HEK293 (cell line): Measurements from ENCODE around the gene KRTAP10-10.

Experiments used
- CTCF ChIA-PET: fragments of 350-600 bp; formaldehyde crosslinking; extraction: SDS; loops from one replicate; lab custom pipeline; 2021; ENCODE audit warnings: antibody characterized with exemption; lab: Yijun Ruan, JAX
- POLR2A ChIA-PET: fragments of 300-600 bp; formaldehyde crosslinking; extraction: SDS; loops from one replicate; lab custom pipeline; 2020; ENCODE audit warnings: antibody characterized with exemption, inconsistent platforms; lab: Yijun Ruan, JAX
- H3K27ac ChIP-seq: fragments of 200-500 bp; sonication (Bioruptor generic); 2 replicates; pipeline ENCODE4 v1.5.1; 2014; ENCODE audit warnings: low read depth, low read length, control low read depth, inconsistent platforms; ENCODE audit errors: extremely low read depth
- H3K36me3 ChIP-seq, 2 experiments: fragments of 200-500 bp in 1 of 2; sonication (Bioruptor generic) in 1 of 2; 1 replicate in 1 of 2; 2 replicates in 1 of 2; pipeline ENCODE4 v1.5.1; 2014 to 2017; ENCODE audit warnings: inconsistent platforms in 2 of 2, low read length in 2 of 2; ENCODE audit not compliant: control insufficient read depth in 2 of 2, insufficient read depth in 1 of 2
- H3K4me1 ChIP-seq: fragments of 200-500 bp; sonication (Bioruptor generic); 2 replicates; pipeline ENCODE4 v1.5.1; 2014; ENCODE audit warnings: mild to moderate bottlenecking, low read length, inconsistent platforms; ENCODE audit not compliant: control insufficient read depth, insufficient read depth
- H3K4me3 ChIP-seq: 2 replicates; pipeline ENCODE4 v1.5.1; 2011; ENCODE audit warnings: low read depth, mild to moderate bottlenecking, control low read depth, low read length, moderate library complexity
- H3K9me3 ChIP-seq: fragments of 200-500 bp; sonication (Bioruptor generic); 2 replicates; pipeline ENCODE4 v1.5.1; 2014; ENCODE audit warnings: low read depth, low read length, inconsistent platforms; ENCODE audit not compliant: control insufficient read depth, insufficient read depth
- FEZF1 ChIP-seq: fragments of 450-650 bp; formaldehyde crosslinking; IDR thresholded peaks from 2 replicates; pipeline ENCODE4 v1.5.1; 2016; ENCODE audit warnings: missing biosample characterization, missing genetic modification characterization
- GLI4 ChIP-seq: fragments of 450-650 bp; formaldehyde crosslinking; IDR thresholded peaks from 2 replicates; pipeline ENCODE4 v1.5.1; 2016; ENCODE audit warnings: missing biosample characterization, missing genetic modification characterization
- KLF10 ChIP-seq: fragments of 450-650 bp; IDR thresholded peaks from 2 replicates; pipeline ENCODE4 v1.5.1; 2018; ENCODE audit warnings: missing biosample characterization, mild to moderate bottlenecking, missing genetic modification characterization
- KLF8 ChIP-seq: fragments of 450-650 bp; formaldehyde crosslinking; IDR thresholded peaks from 2 replicates; pipeline ENCODE4 v1.5.1; 2016; ENCODE audit warnings: missing biosample characterization, missing genetic modification characterization
- OSR2 ChIP-seq: fragments of 450-650 bp; formaldehyde crosslinking; IDR thresholded peaks from 2 replicates; pipeline ENCODE4 v1.5.1; 2016; ENCODE audit warnings: missing biosample characterization, missing genetic modification characterization
- SETDB1 ChIP-seq: IDR thresholded peaks from one replicate; pipeline ENCODE4 v1.6.1; 2017; ENCODE audit warnings: mild to moderate bottlenecking, low read length, moderate library complexity, mixed read lengths; ENCODE audit not compliant: insufficient read length
- TRIM28 ChIP-seq: IDR thresholded peaks from 2 replicates; pipeline ENCODE4 v1.6.1; 2011; ENCODE audit warnings: low read length, control low read depth, borderline replicate concordance
- ZBTB8A ChIP-seq: fragments of 450-650 bp; formaldehyde crosslinking; IDR thresholded peaks from 2 replicates; pipeline ENCODE4 v1.5.1; 2016; ENCODE audit warnings: missing biosample characterization, missing genetic modification characterization
- ZFHX2 ChIP-seq: fragments of 450-650 bp; formaldehyde crosslinking; conservative IDR thresholded peaks from 2 replicates; pipeline ENCODE4 v1.5.1; 2016; ENCODE audit warnings: missing biosample characterization, missing genetic modification characterization
- ZNF140 ChIP-seq: fragments of 450-650 bp; formaldehyde crosslinking; IDR thresholded peaks from 2 replicates; pipeline ENCODE4 v1.5.1; 2016; ENCODE audit warnings: missing biosample characterization, missing genetic modification characterization
- ZNF157 ChIP-seq: fragments of 450-650 bp; formaldehyde crosslinking; IDR thresholded peaks from 2 replicates; pipeline ENCODE4 v1.5.1; 2016; ENCODE audit warnings: missing biosample characterization, missing genetic modification characterization
- ZNF19 ChIP-seq: fragments of 450-650 bp; formaldehyde crosslinking; IDR thresholded peaks from 2 replicates; pipeline ENCODE4; 2016; ENCODE audit warnings: missing biosample characterization, missing genetic modification characterization, low read depth
- ZNF202 ChIP-seq: fragments of 450-650 bp; formaldehyde crosslinking; IDR thresholded peaks from 2 replicates; pipeline ENCODE4 v1.5.1; 2016; ENCODE audit warnings: missing biosample characterization, missing genetic modification characterization, borderline replicate concordance
- ZNF214 ChIP-seq: fragments of 450-650 bp; formaldehyde crosslinking; IDR thresholded peaks from 2 replicates; pipeline ENCODE4 v1.5.1; 2017; ENCODE audit warnings: missing biosample characterization, mild to moderate bottlenecking, missing genetic modification characterization, borderline replicate concordance
- ZNF239 ChIP-seq: fragments of 450-650 bp; formaldehyde crosslinking; IDR thresholded peaks from 2 replicates; pipeline ENCODE4 v1.5.1; 2016; ENCODE audit warnings: missing biosample characterization, missing genetic modification characterization
- ZNF248 ChIP-seq: fragments of 450-650 bp; formaldehyde crosslinking; IDR thresholded peaks from 2 replicates; pipeline ENCODE4 v1.5.1; 2017; ENCODE audit warnings: missing biosample characterization, missing genetic modification characterization
- ZNF664 ChIP-seq: fragments of 450-650 bp; formaldehyde crosslinking; IDR thresholded peaks from 2 replicates; pipeline ENCODE4 v1.5.1; 2016; ENCODE audit warnings: missing biosample characterization, missing genetic modification characterization
- ZSCAN30 ChIP-seq: fragments of 450-650 bp; IDR thresholded peaks from 2 replicates; pipeline ENCODE4 v1.5.1; 2018; ENCODE audit warnings: missing biosample characterization, mild to moderate bottlenecking, missing genetic modification characterization, moderate library complexity
- TF ChIP-seq, protein P1 (sequence below): fragments of 450-650 bp; formaldehyde crosslinking; IDR thresholded peaks from 2 replicates; pipeline ENCODE4 v1.5.1; 2017; ENCODE audit warnings: missing biosample characterization, missing genetic modification characterization
- TF ChIP-seq, protein P2 (sequence below): fragments of 450-650 bp; formaldehyde crosslinking; IDR thresholded peaks from 2 replicates; pipeline ENCODE4 v1.5.1; 2016; ENCODE audit warnings: missing biosample characterization, missing genetic modification characterization
- TF ChIP-seq, protein P3 (sequence below): fragments of 450-650 bp; formaldehyde crosslinking; IDR thresholded peaks from 2 replicates; pipeline ENCODE4 v1.5.1; 2016; ENCODE audit warnings: missing biosample characterization, missing genetic modification characterization

The KRTAP10-10 gene

DNA sequence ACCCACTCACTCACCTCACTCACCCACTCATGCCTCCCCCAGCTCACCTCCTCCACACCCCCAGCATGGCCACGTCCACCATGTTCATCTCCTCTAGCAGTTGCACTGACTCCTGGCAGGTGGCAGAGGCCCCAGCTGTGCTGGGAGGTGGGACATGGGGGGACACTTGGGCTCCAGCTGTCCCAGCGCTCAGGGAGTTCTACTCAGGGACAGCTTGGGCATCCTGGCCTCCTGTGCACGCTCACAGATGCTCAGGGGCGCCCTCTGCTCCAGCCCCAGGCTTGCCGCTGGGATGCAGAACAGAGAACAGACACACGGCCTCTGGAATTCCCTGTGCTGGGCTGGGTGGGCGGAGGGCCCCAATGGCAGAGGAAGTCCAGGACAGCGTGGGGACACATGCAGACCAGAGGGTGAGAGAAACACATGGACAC is 20.1 kb upstream of the KRTAP10-10 start:
- Histone ChIP-seq H3K4me3 (no peak overlapping the region), H3K9me3 (no peaks in the 10 kb centered on the region), H3K4me1 (no peaks in the 10 kb centered on the region), H3K36me3 (no peaks in the 10 kb centered on the region), H3K27ac (no peak overlapping the region)
- TF ChIP-seq, protein P1, sequence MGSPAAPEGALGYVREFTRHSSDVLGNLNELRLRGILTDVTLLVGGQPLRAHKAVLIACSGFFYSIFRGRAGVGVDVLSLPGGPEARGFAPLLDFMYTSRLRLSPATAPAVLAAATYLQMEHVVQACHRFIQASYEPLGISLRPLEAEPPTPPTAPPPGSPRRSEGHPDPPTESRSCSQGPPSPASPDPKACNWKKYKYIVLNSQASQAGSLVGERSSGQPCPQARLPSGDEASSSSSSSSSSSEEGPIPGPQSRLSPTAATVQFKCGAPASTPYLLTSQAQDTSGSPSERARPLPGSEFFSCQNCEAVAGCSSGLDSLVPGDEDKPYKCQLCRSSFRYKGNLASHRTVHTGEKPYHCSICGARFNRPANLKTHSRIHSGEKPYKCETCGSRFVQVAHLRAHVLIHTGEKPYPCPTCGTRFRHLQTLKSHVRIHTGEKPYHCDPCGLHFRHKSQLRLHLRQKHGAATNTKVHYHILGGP (tag by site-specific recombination): no peak
- peak; percentile 39 for TF ChIP-seq ZFHX2 (tag by site-specific recombination)
- ChIA-PET POLR2A (no interaction called here), CTCF (interaction anchor here (0.6 kb wide), 1 partner anchor 314 kb away, joined by 5 read pairs; no protein-coding TSS in a partner anchor)

DNA sequence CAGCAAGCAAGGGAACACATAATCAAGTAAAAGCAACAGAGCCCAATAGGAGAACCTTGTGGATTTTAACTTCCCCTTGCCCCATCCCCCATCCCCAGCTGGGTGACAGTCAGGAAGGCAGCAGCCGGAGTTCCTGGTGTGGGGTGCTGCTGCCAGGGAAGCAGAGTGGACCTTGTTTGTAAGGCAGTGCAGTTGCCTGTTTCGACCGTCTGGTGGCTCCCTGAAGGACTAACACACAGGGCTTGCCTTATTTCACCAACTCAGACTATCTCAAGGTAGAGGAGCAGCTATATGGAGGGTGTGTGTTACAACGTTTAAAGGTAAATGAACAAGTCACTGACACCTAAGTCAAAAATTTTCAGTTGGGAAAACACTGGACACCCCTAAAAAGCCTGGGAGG is 18.7 kb upstream of the KRTAP10-10 start:
- ChIA-PET POLR2A (no interaction called here), CTCF (interaction anchor here (0.6 kb wide), 1 partner anchor 683 kb away, joined by 3 read pairs; no protein-coding TSS in a partner anchor)
- no peak overlapping the region for H3K27ac ChIP-seq

DNA sequence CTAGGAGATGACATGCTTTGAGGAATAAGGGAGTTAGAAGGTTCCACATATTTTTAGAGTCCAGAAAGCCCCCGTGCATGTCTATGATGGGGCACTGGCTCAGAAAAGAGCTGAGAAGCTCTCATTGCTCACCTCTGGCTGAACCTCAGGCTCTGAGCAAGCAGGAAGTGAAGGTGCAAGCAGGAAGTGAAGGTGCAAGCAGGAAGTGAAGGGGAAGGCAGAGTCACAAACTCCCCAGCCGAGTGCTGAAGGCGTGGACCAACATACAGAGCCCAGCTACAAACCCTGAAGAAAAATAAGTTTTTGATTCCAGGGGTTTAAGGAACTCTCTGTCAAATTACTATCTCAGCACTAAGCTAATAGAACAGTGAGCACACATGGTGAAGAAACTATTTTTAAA is 18.2 kb upstream of the KRTAP10-10 start:
- H3K36me3 ChIP-seq: no peaks in the 10 kb centered on the region
- H3K9me3 ChIP-seq: no peaks in the 10 kb centered on the region
- no peak overlapping the region for H3K4me3 ChIP-seq
- no peak overlapping the region for H3K27ac ChIP-seq
- TF ChIP-seq OSR2 (tag by site-specific recombination) (no peak), ZNF664 (no peak)
- ChIA-PET POLR2A (no interaction called here), CTCF (interaction anchor here (0.6 kb wide), 1 partner anchor 682 kb away, joined by 3 read pairs; no protein-coding TSS in a partner anchor)
- H3K4me1 ChIP-seq: no peaks in the 10 kb centered on the region

More for the DNA sequence above, 18.7 kb upstream of the KRTAP10-10 start:
- TF ChIP-seq ZBTB8A (tag by site-specific recombination): no peak
- no peak for TF ChIP-seq GLI4
- no peak for TF ChIP-seq KLF10 (tag by site-specific recombination)
- no peak for TF ChIP-seq ZNF239
- TF ChIP-seq ZNF157 (tag by site-specific recombination): no peak
- TF ChIP-seq, protein P2, sequence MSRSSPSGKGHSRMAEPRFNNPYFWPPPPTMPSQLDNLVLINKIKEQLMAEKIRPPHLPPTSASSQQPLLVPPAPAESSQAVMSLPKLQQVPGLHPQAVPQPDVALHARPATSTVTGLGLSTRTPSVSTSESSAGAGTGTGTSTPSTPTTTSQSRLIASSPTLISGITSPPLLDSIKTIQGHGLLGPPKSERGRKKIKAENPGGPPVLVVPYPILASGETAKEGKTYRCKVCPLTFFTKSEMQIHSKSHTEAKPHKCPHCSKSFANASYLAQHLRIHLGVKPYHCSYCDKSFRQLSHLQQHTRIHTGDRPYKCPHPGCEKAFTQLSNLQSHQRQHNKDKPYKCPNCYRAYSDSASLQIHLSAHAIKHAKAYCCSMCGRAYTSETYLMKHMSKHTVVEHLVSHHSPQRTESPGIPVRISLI: no peak
- Histone ChIP-seq H3K4me1 (no peaks in the 10 kb centered on the region), H3K9me3 (no peaks in the 10 kb centered on the region), H3K4me3 (no peak overlapping the region), H3K36me3 (no peaks in the 10 kb centered on the region)

DNA sequence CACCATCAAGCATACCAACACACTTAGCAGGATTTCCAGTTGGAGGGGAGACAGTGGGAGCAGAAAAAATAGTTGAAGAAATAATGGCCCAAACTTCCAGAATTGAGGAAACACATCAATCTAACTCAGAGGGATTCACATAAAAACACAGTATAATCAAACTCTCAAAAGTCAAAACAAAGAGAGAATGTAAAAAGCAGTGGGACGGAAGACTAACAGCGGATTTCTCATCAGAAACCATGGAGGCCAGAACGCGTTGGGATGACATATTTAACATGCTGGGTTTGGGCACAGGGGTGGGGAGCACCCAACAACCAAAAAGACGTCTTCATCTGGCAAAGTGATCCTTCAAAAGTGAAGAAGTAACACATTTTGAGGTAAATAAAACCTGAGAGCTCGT is 17.3 kb upstream of the KRTAP10-10 start:
- Histone ChIP-seq H3K27ac (no peak overlapping the region), H3K9me3 (no peaks in the 10 kb centered on the region), H3K4me3 (no peak overlapping the region), H3K4me1 (no peaks in the 10 kb centered on the region), H3K36me3 (no peaks in the 10 kb centered on the region)
- CTCF ChIA-PET: no interaction called here
- TF ChIP-seq, protein P3, sequence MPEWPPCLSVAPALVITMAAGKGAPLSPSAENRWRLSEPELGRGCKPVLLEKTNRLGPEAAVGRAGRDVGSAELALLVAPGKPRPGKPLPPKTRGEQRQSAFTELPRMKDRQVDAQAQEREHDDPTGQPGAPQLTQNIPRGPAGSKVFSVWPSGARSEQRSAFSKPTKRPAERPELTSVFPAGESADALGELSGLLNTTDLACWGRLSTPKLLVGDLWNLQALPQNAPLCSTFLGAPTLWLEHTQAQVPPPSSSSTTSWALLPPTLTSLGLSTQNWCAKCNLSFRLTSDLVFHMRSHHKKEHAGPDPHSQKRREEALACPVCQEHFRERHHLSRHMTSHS: no peak
- no peak for TF ChIP-seq ZNF19
- peak; percentile 64 for TF ChIP-seq SETDB1
- TF ChIP-seq ZNF202 (tag by site-specific recombination): no peak
- TF ChIP-seq ZNF140 (tag by site-specific recombination): no peak
- TF ChIP-seq ZNF214 (tag by site-specific recombination): no peak
- no peak for TF ChIP-seq ZSCAN30 (tag by site-specific recombination)
- TF ChIP-seq TRIM28: peak; percentile 74; the same call in 1 of the 2 replicates
- no peak for TF ChIP-seq ZNF248 (tag by site-specific recombination)
- TF ChIP-seq KLF8 (tag by site-specific recombination): no peak
- TF ChIP-seq FEZF1 (tag by site-specific recombination): no peak
- POLR2A ChIA-PET: no interaction called here
